ENCODE data around the gene TMEM266.

DNA sequence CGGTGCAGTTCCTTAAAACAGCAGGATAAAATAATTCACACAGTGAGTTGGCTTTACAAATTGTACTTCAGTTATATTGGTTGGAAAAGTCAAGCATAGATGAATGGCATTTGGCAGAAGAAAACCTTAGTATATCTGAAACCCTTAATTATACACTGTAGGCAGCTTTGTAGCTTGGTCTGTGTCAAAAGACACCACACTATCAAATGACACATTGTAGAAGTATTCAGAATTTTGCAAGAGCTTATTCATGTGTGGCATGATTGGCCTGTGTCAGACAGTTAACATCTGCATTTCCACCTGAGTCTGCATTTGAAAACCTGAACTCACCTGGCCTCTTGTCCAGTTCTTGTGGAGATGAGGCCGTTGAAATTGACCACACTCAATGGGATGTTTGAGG lies 13.8 kb downstream of the TMEM266 start:
- TF ChIP-seq, protein P1, sequence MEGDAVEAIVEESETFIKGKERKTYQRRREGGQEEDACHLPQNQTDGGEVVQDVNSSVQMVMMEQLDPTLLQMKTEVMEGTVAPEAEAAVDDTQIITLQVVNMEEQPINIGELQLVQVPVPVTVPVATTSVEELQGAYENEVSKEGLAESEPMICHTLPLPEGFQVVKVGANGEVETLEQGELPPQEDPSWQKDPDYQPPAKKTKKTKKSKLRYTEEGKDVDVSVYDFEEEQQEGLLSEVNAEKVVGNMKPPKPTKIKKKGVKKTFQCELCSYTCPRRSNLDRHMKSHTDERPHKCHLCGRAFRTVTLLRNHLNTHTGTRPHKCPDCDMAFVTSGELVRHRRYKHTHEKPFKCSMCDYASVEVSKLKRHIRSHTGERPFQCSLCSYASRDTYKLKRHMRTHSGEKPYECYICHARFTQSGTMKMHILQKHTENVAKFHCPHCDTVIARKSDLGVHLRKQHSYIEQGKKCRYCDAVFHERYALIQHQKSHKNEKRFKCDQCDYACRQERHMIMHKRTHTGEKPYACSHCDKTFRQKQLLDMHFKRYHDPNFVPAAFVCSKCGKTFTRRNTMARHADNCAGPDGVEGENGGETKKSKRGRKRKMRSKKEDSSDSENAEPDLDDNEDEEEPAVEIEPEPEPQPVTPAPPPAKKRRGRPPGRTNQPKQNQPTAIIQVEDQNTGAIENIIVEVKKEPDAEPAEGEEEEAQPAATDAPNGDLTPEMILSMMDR (IDR thresholded peaks at IDR 0.05; ENCODE audit: poor library complexity) = no peak
- TF ChIP-seq EZH2 (IDR thresholded peaks at IDR 0.05; ENCODE audit: borderline replicate concordance) = no peak

Measured in hepatocyte (in vitro differentiated cells).